RWPE2 (cell line): Measurements from ENCODE around the gene PRPF19.

Experiments used
- ATAC-seq: fragments of 200-7000 bp; cut with Tn5 transposase; 3 replicates; pipeline ENCODE4 v1.9.1; 2021; ENCODE audit warnings: low read depth
- DNase-seq: peaks from one replicate; pipeline ENCODE4 v3.0.0-alpha.2; 2020; ENCODE audit warnings: low spot score
- H3K27ac ChIP-seq: fragments of 450-650 bp; 2 replicates; pipeline ENCODE4 v1.5.1; 2017; ENCODE audit warnings: mild to moderate bottlenecking; ENCODE audit not compliant: poor library complexity, severe bottlenecking
- H3K27me3 ChIP-seq: fragments of 250-450 bp; sonication (Bioruptor Pico); 2 replicates; pipeline ENCODE4 v1.5.1; 2021; ENCODE audit warnings: mild to moderate bottlenecking, moderate library complexity; ENCODE audit not compliant: insufficient read depth, poor library complexity, severe bottlenecking
- H3K36me3 ChIP-seq: fragments of 250-450 bp; sonication (Bioruptor Pico); 2 replicates; pipeline ENCODE4 v1.5.1; 2020; ENCODE audit warnings: low read depth, mild to moderate bottlenecking, moderate library complexity
- H3K4me1 ChIP-seq: fragments of 250-450 bp; sonication (Bioruptor Pico); 2 replicates; pipeline ENCODE4 v1.5.1; 2021; ENCODE audit warnings: mild to moderate bottlenecking, moderate library complexity; ENCODE audit not compliant: insufficient read depth, poor library complexity, severe bottlenecking
- H3K4me3 ChIP-seq: fragments of 250-450 bp; sonication (Bioruptor Pico); 2 replicates; pipeline ENCODE4 v1.5.1; 2021; ENCODE audit warnings: mild to moderate bottlenecking, moderate library complexity; ENCODE audit not compliant: severe bottlenecking
- H3K9me3 ChIP-seq: fragments of 250-450 bp; sonication (Bioruptor Pico); 2 replicates; pipeline ENCODE4 v1.5.1; 2021; ENCODE audit warnings: mild to moderate bottlenecking, moderate library complexity; ENCODE audit not compliant: severe bottlenecking
- TF ChIP-seq, protein P1 (sequence below): fragments of 450-650 bp; IDR thresholded peaks from one replicate; pipeline ENCODE4 v1.5.1; 2017; ENCODE audit warnings: mild to moderate bottlenecking, moderate library complexity; ENCODE audit not compliant: poor library complexity, severe bottlenecking

The PRPF19 gene

DNA sequence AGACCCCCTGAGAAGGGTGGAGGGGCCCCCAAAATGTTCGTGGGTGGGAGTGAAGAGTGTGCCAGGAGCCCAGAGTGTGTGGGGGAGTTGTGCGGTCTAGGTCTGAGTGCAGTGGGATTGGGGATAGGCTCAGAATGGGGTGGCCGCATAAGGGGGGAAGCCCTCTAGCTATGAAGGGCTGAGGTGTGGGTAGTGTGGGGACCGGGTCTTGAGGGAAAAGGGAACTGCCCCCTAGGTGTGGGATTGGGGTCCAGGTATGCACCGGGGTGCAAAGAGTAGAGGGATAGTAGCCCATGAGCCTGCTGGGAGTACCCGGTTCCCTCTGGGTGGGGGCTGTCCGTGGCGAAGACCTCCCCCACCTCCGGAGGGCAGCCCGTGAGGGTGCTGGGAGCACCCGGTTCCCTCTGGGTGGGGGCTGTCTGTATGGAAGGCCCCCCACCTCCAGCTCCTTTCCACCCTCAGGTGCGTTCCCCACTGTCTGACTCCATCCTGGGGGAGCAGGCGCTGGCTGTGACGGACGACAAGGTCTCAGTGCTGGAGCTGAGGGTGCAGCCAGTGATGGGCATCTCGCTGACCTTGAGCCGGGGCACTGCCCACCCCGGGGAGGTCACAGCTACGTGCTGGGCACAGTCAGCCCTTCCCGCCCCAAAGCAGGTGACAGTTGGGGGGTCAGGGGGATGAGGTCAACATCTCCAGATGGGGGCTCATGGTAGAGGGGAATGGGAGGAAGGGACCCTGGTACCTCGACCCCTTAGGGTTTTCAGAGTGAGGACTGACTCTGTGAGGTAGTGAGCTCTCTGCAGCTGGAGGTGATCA, 28.6 kb upstream of the PRPF19 start:
- ATAC-seq = no peak
- Histone ChIP-seq H3K27ac (no peak overlapping the region), H3K4me3 (no peak overlapping the region), H3K9me3 (no peaks in the 10 kb centered on the region), H3K36me3 (peaks cover 12% of the 10 kb centered on the region), H3K27me3 (no peaks in the 10 kb centered on the region), H3K4me1 (no peaks in the 10 kb centered on the region)
- TF ChIP-seq, protein P1, sequence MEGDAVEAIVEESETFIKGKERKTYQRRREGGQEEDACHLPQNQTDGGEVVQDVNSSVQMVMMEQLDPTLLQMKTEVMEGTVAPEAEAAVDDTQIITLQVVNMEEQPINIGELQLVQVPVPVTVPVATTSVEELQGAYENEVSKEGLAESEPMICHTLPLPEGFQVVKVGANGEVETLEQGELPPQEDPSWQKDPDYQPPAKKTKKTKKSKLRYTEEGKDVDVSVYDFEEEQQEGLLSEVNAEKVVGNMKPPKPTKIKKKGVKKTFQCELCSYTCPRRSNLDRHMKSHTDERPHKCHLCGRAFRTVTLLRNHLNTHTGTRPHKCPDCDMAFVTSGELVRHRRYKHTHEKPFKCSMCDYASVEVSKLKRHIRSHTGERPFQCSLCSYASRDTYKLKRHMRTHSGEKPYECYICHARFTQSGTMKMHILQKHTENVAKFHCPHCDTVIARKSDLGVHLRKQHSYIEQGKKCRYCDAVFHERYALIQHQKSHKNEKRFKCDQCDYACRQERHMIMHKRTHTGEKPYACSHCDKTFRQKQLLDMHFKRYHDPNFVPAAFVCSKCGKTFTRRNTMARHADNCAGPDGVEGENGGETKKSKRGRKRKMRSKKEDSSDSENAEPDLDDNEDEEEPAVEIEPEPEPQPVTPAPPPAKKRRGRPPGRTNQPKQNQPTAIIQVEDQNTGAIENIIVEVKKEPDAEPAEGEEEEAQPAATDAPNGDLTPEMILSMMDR = no peak
- DNase-seq = no peak

DNA sequence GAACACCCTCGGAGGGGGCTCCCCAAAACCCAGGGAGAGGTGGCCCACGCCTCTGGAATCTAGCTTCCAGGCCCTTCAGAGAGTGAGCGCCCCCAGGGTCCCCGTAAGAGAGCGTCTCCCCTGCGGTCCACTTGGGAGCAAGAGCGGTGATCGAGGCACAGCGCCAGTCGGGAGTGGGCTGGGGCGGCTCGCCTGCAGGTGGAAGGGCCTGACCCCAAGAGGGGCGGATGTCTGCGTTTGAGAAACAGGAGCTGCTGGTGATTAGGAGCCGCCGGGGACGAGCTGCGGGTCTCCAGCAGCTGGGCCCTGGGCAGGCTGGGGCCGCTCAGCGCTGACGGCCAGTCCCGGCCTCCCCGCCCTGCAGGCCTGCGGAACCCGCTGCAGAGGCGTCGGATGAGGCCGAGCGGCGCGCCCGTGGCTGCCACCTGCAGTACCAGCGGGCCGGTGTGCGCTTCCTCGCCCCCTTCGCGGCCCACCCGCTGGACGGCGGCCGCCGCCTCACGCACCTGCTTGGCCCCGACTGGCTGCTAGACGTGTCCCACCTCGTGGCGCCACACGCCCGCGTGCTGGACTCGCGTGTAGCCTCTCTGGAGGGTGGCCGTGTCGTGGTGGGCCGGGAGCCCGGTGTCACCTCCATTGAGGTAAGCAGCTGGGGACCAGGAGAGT, 27.9 kb upstream of the PRPF19 start:
- no peak overlapping the region for H3K4me3 ChIP-seq
- TF ChIP-seq, protein P1 = no peak
- no peaks in the 10 kb centered on the region for H3K4me1 ChIP-seq
- H3K27me3 ChIP-seq = no peaks in the 10 kb centered on the region
- DNase-seq (no peak), ATAC-seq (no peak)
- H3K9me3 ChIP-seq = no peaks in the 10 kb centered on the region
- no peak overlapping the region for H3K27ac ChIP-seq
- peaks cover 12% of the 10 kb centered on the region for H3K36me3 ChIP-seq

DNA sequence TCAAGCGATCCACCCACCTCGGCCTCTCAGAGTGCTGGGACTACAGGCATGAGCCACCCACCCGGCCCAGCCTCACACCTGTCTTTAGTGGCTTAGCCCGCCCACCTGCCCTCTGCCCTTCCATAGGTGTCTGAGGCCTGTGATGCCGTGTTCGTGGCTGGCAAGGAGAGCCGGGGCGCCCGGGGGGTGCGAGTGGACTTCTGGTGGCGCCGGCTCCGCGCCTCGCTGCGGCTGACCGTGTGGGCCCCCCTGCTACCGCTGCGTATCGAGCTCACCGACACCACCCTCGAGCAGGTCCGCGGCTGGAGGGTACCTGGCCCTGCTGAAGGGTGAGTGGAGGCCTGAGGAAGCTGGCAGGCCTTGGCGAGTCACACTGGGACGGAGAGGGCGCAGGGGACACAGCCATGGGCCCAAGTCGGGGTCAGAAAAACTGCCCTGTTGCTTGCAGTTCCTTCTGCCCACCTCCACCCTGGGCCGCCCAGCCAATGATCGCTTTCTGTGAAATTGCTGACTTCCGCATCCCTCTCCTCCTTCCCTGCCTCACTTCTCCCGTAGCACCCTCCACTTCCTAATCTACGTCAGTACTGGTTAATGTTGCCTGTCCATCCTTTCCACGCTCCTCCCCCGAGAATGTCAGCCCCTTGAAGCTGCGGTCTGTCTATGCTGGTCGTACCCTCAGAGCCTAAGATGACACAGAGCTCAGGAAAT, 27.2 kb upstream of the PRPF19 start:
- Histone ChIP-seq H3K4me3 (no peak overlapping the region), H3K27me3 (no peaks in the 10 kb centered on the region), H3K27ac (no peak overlapping the region), H3K9me3 (no peaks in the 10 kb centered on the region), H3K4me1 (no peaks in the 10 kb centered on the region), H3K36me3 (peaks cover 12% of the 10 kb centered on the region)
- DNase-seq (no peak), ATAC-seq (no peak)
- TF ChIP-seq, protein P1 = no peak

DNA sequence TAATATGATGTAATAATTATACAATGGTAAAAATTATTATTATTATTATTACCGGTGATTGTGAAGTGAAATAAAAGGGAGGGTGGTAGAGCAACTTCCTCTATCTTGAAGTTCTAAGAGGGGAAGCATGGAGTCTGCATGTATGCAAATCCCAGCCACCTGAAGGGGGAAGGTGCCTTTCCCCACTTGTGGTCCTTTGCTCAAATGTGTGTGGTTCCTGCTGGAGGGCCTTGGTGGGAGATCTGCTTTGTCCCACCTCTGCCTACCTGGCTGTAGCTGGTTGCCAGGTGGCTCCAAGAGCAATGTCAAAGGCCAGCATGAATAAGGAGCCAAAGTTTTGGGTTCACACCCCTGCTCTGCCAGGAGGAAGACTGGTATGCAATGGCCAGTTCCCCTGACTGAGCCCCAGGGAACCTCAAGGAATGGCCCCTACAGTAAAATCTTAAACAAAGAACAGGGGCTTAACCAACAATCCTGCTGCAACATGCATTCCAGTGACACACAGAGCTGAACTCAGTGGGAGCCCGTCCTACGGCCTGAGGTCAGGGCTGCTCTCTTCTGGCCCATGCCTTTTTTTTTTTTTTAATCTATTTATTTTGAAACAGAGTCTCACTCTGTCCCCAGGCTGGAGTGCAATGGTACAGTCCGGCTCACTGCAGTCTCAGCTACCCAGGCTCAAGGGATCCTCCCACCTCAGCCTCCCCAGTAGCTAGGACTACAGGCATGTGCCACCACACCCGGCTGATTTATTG, 26.4 kb upstream of the PRPF19 start:
- no peak for ATAC-seq
- Histone ChIP-seq H3K9me3 (no peaks in the 10 kb centered on the region), H3K4me3 (no peak overlapping the region), H3K4me1 (no peaks in the 10 kb centered on the region), H3K27me3 (no peaks in the 10 kb centered on the region), H3K36me3 (peaks cover 12% of the 10 kb centered on the region), H3K27ac (no peak overlapping the region)
- TF ChIP-seq, protein P1 = no peak
- DNase-seq = no peak
